MCF 10A (cell line): ENCODE data around the gene B3GNT5. TPM values are rescaled to one million over a fixed set of nuclear protein-coding genes. Genes with fewer than 3 reads are reported as not detected.
A peak's percentile ranks its signal among the peaks of the same experiment; 100 is the strongest.

Source experiments
- BruUV-seq: library from RNA; stranded (reverse); fragments of 400-500 nt; replicated peaks from 2 replicates; lab custom pipeline; 2021; lab: Mats Ljungman, UMichigan
- CTCF ChIA-PET: fragments of 300-600 bp; sonication (Branson Sonifier 250); formaldehyde crosslinking; extraction: SDS; loops from one replicate; lab custom pipeline; 2021; ENCODE audit warnings: antibody characterized with exemption, inconsistent platforms; lab: Yijun Ruan, JAX
- POLR2A ChIA-PET: fragments of 300-600, 350-650 bp; sonication (Branson Sonifier 250); formaldehyde crosslinking; extraction: SDS; loops from one replicate; lab custom pipeline; 2020; ENCODE audit warnings: antibody characterized with exemption, inconsistent platforms; lab: Yijun Ruan, JAX
- DNase-seq: peaks from one replicate; pipeline ENCODE4 v3.0.0-alpha.2; 2018; ENCODE audit not compliant: unreplicated experiment
- H3K27ac Mint-ChIP-seq: one replicate; pipeline ENCODE4 v1.8.0; 2022; ENCODE audit warnings: mild to moderate bottlenecking, low read depth, mixed read lengths; ENCODE audit not compliant: unreplicated experiment
- H3K27me3 Mint-ChIP-seq: one replicate; pipeline ENCODE4 v1.8.0; 2022; ENCODE audit warnings: mixed read lengths; ENCODE audit not compliant: insufficient read depth, unreplicated experiment
- H3K36me3 Mint-ChIP-seq: one replicate; pipeline ENCODE4 v1.8.0; 2022; ENCODE audit warnings: mild to moderate bottlenecking, moderate library complexity, mixed read lengths; ENCODE audit not compliant: insufficient read depth, unreplicated experiment
- H3K4me1 Mint-ChIP-seq: one replicate; pipeline ENCODE4 v1.8.0; 2022; ENCODE audit warnings: mixed read lengths; ENCODE audit not compliant: insufficient read depth, unreplicated experiment
- H3K4me3 Mint-ChIP-seq: one replicate; pipeline ENCODE4 v1.8.0; 2022; ENCODE audit warnings: mild to moderate bottlenecking, moderate library complexity, mixed read lengths; ENCODE audit not compliant: unreplicated experiment
- H3K9me3 Mint-ChIP-seq: one replicate; pipeline ENCODE4 v1.8.0; 2022; ENCODE audit warnings: mixed read lengths; ENCODE audit not compliant: unreplicated experiment
- intact Hi-C: fragments of 100-400 bp; cut with micrococcal nuclease; formaldehyde crosslinking; loops from 2 replicates; pipeline ENCODE4 v1.14.1; 2022
- total RNA-seq: library from RNA; stranded (reverse); gene quantifications from 2 replicates; pipeline ENCODE4 v1.2.3, GENCODE V29; 2022
- TF ChIP-seq, protein P1 (sequence below): fragments of 200-600 bp; IDR thresholded peaks from one replicate; pipeline ENCODE4 v1.8.0; 2022; ENCODE audit warnings: antibody characterized with exemption, mild to moderate bottlenecking; ENCODE audit not compliant: unreplicated experiment

Gene B3GNT5
- total RNA-seq, 1 experiment from 2014 or later: 80.1 TPM

DNA sequence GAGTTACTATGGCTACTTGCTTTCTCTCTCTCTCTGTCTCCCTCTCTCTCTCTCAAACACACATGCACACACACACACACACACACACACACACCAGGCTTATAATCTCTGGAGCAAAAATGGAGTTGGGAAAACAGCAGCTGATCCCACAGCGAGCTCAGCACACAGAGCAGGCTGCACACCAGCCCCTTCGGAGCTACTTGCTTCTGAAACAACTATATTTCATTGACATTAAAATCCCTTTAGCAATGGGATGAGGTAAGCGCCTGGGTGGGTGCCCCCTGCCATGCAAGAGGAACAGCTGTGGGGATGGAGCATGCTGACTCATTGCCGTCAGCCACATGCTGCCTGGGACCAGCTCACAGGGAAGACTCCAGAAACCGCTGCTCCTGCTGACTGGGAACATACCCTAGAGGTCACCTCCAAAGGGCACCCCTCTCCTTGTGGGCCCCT lies 45.7 kb downstream of the B3GNT5 start:
- Mint-ChIP-seq H3K27me3 (no peaks in the 10 kb centered on the region), H3K4me1 (peaks cover 43% of the 10 kb centered on the region), H3K36me3 (peaks cover 29% of the 10 kb centered on the region), H3K27ac (no peak overlapping the region), H3K9me3 (no peaks in the 10 kb centered on the region), H3K4me3 (no peak overlapping the region)
- intact Hi-C loops: no loop called here
- DNase-seq: peak; percentile 87
- ChIA-PET POLR2A (interaction anchor here (0.8 to 2.4 kb wide), 14 partner anchors 9 to 73 kb away, joined by 3 to 14 read pairs (median 6); partner anchors contain the start of gene B3GNT5), CTCF (interaction anchor here (0.6 to 0.7 kb wide), 2 partner anchors 85 to 132 kb away, joined by 3 read pairs; no protein-coding TSS in a partner anchor)
- TF ChIP-seq, protein P1, sequence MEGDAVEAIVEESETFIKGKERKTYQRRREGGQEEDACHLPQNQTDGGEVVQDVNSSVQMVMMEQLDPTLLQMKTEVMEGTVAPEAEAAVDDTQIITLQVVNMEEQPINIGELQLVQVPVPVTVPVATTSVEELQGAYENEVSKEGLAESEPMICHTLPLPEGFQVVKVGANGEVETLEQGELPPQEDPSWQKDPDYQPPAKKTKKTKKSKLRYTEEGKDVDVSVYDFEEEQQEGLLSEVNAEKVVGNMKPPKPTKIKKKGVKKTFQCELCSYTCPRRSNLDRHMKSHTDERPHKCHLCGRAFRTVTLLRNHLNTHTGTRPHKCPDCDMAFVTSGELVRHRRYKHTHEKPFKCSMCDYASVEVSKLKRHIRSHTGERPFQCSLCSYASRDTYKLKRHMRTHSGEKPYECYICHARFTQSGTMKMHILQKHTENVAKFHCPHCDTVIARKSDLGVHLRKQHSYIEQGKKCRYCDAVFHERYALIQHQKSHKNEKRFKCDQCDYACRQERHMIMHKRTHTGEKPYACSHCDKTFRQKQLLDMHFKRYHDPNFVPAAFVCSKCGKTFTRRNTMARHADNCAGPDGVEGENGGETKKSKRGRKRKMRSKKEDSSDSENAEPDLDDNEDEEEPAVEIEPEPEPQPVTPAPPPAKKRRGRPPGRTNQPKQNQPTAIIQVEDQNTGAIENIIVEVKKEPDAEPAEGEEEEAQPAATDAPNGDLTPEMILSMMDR: no peak
- BruUV-seq: no TSS peak

DNA sequence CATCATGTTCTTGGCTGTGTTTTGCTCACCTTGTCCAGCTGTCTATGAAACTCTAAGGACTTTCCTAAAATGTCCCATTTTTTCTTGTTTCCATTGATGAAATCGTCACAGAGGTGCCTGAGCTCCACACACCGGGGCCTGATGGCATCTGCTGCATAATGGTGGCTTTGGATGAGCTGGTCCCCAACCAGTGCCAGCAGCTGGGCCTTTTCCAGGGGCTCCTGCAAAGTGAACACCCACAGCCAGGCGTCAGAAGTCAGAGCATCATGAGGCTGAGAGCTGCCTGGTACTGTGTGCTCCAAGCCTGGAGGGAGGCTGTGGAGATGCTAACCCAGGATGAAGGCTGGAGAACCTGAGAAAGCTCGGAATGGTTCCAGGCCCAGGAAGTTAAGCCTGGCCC lies 46.9 kb downstream of the B3GNT5 start:
- no peak overlapping the region for H3K27ac Mint-ChIP-seq
- H3K4me3 Mint-ChIP-seq: no peak overlapping the region
- ChIA-PET POLR2A (interaction anchor here (0.6 to 2.4 kb wide), 7 partner anchors 8 to 71 kb away, joined by 3 to 14 read pairs (median 5); partner anchors contain the start of gene B3GNT5), CTCF (interaction anchor here (0.6 to 1.2 kb wide), 2 partner anchors 47 to 1520 kb away, joined by 3 read pairs; partner anchors contain the start of gene B3GNT5)
- intact Hi-C loops: no loop called here
- no peak for DNase-seq
- peaks cover 45% of the 10 kb centered on the region for H3K4me1 Mint-ChIP-seq
- no peaks in the 10 kb centered on the region for H3K27me3 Mint-ChIP-seq
- TF ChIP-seq, protein P1: no peak
- no peaks in the 10 kb centered on the region for H3K9me3 Mint-ChIP-seq
- peaks cover 29% of the 10 kb centered on the region for H3K36me3 Mint-ChIP-seq
- no TSS peak for BruUV-seq

DNA sequence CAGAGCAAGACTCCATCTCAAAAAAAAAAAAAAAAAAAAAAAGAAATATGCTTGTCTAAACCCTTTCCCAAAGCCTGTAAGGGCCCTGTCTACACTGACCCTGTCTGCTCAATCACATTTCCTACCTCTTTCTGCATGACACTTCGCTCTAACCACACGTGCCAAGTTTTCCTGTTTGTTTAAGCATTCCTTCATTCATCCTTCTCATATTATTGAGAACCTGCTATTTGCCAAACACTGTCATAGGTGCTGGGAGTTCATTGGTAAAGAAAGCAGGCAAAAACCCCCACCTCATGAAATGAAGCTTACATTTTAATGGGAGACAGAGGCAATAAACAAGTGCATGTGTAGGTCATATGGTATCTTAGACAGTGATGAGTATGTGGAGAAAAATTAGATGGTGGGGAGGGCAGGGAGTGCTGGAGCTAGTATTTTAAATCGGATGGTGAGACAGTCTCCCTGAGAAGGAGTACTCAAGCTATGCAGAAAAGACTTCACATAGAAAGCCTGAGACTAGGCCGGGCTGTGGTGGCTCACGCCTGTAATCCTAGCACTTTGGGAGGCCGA lies 48.0 kb downstream of the B3GNT5 start:
- Mint-ChIP-seq H3K4me3 (no peak overlapping the region), H3K4me1 (peaks cover 34% of the 10 kb centered on the region), H3K9me3 (no peaks in the 10 kb centered on the region), H3K36me3 (peaks cover 27% of the 10 kb centered on the region), H3K27ac (no peak overlapping the region), H3K27me3 (no peaks in the 10 kb centered on the region)
- POLR2A ChIA-PET: interaction anchor here (0.7 to 1.1 kb wide), 3 partner anchors 15 to 35 kb away, joined by 3 to 4 read pairs (median 3); no protein-coding TSS in a partner anchor
- CTCF ChIA-PET: interaction anchor here (0.7 kb wide), 1 partner anchor 36 kb away, joined by 4 read pairs; no protein-coding TSS in a partner anchor
- no peak for DNase-seq
- TF ChIP-seq, protein P1: no peak
- no TSS peak for BruUV-seq
- intact Hi-C loops: no loop called here

DNA sequence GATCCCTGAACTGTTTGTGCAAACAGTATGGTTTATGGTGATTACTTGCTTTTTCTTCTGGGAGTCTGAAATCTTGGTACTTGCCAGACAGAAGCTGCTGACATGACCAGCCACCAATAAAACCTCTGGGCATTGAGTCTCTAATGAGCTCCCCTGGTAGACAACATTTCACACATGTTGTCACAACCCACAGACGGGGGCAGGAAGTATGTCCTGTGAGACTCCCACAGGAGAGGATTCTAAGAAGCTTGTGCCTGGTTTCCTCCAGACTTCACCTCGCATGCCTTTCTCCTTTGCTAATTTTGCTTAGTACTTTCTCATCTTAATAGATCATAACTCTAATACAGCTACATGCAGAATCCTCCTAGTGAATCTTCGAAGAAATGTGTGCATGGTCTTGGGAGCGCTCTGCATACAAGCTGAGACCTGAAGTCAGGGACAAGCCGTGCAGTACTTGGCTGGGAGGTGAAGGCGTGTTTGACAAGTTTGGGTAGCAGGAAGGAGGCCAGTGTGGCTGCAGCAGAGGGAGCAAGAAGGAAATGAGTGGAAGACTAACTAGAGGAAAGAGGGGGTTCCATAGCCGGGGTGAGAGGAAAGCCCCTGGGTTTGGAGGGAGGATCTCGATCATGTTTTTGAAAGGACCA lies 49.0 kb downstream of the B3GNT5 start:
- no peak for DNase-seq
- no peak overlapping the region for H3K4me3 Mint-ChIP-seq
- H3K27me3 Mint-ChIP-seq: no peaks in the 10 kb centered on the region
- peaks cover 17% of the 10 kb centered on the region for H3K36me3 Mint-ChIP-seq
- H3K4me1 Mint-ChIP-seq: peaks cover 29% of the 10 kb centered on the region
- TF ChIP-seq, protein P1: no peak
- BruUV-seq: no TSS peak
- POLR2A ChIA-PET: interaction anchor here (0.6 to 2.6 kb wide), 4 partner anchors 15 to 50 kb away, joined by 3 to 7 read pairs (median 4); no protein-coding TSS in a partner anchor
- H3K9me3 Mint-ChIP-seq: no peaks in the 10 kb centered on the region
- CTCF ChIA-PET: interaction anchor here (0.6 to 0.7 kb wide), 2 partner anchors 37 to 1386 kb away, joined by 4 read pairs; no protein-coding TSS in a partner anchor
- intact Hi-C loops: no loop called here
- peak overlapping the region; percentile 33 for H3K27ac Mint-ChIP-seq
